Heart left ventricle (tissue), 13 donors: Measurements from ENCODE around the gene GPR32.
"Not testable (repeated sequence)": the region's sequence is repeated elsewhere in the genome, so short reads cannot be mapped to it uniquely, and the experiment has no call there.

Source experiments
- POLR2A ChIP-seq, 2 donors: fragments of 450-650 bp; IDR thresholded peaks; one replicate each; pipeline ENCODE4 v1.6.1; 2017; ENCODE audit warnings: antibody characterized with exemption in 2 of 2, mild to moderate bottlenecking in 2 of 2, moderate library complexity in 2 of 2
- TF ChIP-seq, protein P1 (sequence below), 12 donors: fragments of 200-600 bp; sonication (generic) in 4 of 12; IDR thresholded peaks; one replicate each; pipeline versions ENCODE4 v1.5.0 to v1.8.0; 2018 to 2022; ENCODE audit warnings: antibody characterized with exemption in 12 of 12, mild to moderate bottlenecking in 5 of 12
- donor health status: ischemic (EF 13 %, LVEDD 7.1; RV severe dilation, severe dysfunction).
- donor health status: DM: no; HTN: yes; CAD: no.
- donor health status: DM: no; HTN: no; CAD: no.
- donor health status: ischemic (EF 25% LVEDD 6.9; RV normal size, moderate dysfunction).
- donor health status: ischemic (EF 25% LVEDD 5.7; RV mildly dilated, moderate dysfunction).
- donor health status: ischemic (EF 35%, LVEDD 5.7; RV mildly dilated, moderate dysfunction).
- donor health status: nonischemic (EF 11% LVEDD 7.7; RV severe dilation, severe dysfunction).
- donor health status: DM: yes; HTN: yes; CAD: no.
- donor health status: PGD.
- donor health status: ischemic (EF 29% LVEDD 5.4; RV normal size, mild dysfunction).
- donor health status: nonischemic (EF 23%, LVEDD 6.1; RV moderate dilation, normal function).

GRCh38 chr19:50766746-50767145, 3.5 kb upstream of the GPR32 start:
- TF ChIP-seq, protein P1, sequence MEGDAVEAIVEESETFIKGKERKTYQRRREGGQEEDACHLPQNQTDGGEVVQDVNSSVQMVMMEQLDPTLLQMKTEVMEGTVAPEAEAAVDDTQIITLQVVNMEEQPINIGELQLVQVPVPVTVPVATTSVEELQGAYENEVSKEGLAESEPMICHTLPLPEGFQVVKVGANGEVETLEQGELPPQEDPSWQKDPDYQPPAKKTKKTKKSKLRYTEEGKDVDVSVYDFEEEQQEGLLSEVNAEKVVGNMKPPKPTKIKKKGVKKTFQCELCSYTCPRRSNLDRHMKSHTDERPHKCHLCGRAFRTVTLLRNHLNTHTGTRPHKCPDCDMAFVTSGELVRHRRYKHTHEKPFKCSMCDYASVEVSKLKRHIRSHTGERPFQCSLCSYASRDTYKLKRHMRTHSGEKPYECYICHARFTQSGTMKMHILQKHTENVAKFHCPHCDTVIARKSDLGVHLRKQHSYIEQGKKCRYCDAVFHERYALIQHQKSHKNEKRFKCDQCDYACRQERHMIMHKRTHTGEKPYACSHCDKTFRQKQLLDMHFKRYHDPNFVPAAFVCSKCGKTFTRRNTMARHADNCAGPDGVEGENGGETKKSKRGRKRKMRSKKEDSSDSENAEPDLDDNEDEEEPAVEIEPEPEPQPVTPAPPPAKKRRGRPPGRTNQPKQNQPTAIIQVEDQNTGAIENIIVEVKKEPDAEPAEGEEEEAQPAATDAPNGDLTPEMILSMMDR (IDR thresholded peaks at IDR 0.05), result not testable (repeated sequence)
- TF ChIP-seq POLR2A (IDR thresholded peaks at IDR 0.05), result not testable (repeated sequence)
